OCI-LY7 (cell line): ENCODE data around the gene BTBD9. TPM values are rescaled to one million over a fixed set of nuclear protein-coding genes. Genes with fewer than 3 reads are reported as not detected.

Experiments
- BruUV-seq: library from RNA; stranded (reverse); fragments of 400-500 nt; replicated peaks from 2 replicates; lab custom pipeline; 2021; lab: Mats Ljungman, UMichigan
- CTCF ChIA-PET: fragments of 300-600 bp; sonication (Branson Sonifier 250); formaldehyde crosslinking; loops from one replicate; lab custom pipeline; 2022; ENCODE audit warnings: antibody characterized with exemption; ENCODE audit not compliant: unreplicated experiment; lab: Charles Lee
- POLR2A ChIA-PET: fragments of 300-600 bp; sonication (Branson Sonifier 250); formaldehyde crosslinking; loops from one replicate; lab custom pipeline; 2022; ENCODE audit warnings: antibody characterized with exemption; lab: Charles Lee
- DNase-seq: peaks from one replicate; pipeline ENCODE4 v3.0.0-alpha.2; 2015; ENCODE audit warnings: low spot score
- H2AFZ ChIP-seq: fragments of 200-600 bp; sonication (generic), shearing (Covaris generic); 2 replicates; pipeline ENCODE4 v1.6.1; 2014; ENCODE audit warnings: mild to moderate bottlenecking, antibody characterized with exemption, low read length, moderate library complexity
- H3K27ac ChIP-seq: fragments of 200-600 bp; sonication (generic); 2 replicates; pipeline ENCODE4 v1.5.1; 2014; ENCODE audit warnings: mixed run types, low read depth, mild to moderate bottlenecking, moderate library complexity, low read length, inconsistent platforms; ENCODE audit not compliant: poor library complexity, severe bottlenecking
- H3K36me3 ChIP-seq: fragments of 200-600 bp; sonication (generic); 2 replicates; pipeline ENCODE4 v1.6.1; 2014; ENCODE audit warnings: mild to moderate bottlenecking, antibody characterized with exemption, low read length, moderate library complexity, mixed read lengths; ENCODE audit not compliant: insufficient read depth
- H3K4me1 ChIP-seq: fragments of 200-600 bp; sonication (generic); 2 replicates; pipeline ENCODE4 v1.5.1; 2014; ENCODE audit warnings: mild to moderate bottlenecking, low read length; ENCODE audit not compliant: insufficient read depth, poor library complexity, severe bottlenecking
- H3K4me2 ChIP-seq: fragments of 200-600 bp; sonication (generic); 2 replicates; pipeline ENCODE4 v1.6.1; 2014; ENCODE audit warnings: mild to moderate bottlenecking, low read length
- H3K4me3 ChIP-seq: fragments of 200-600 bp; sonication (generic); 2 replicates; pipeline ENCODE4 v1.5.1; 2014; ENCODE audit warnings: mild to moderate bottlenecking, low read depth, low read length; ENCODE audit not compliant: poor library complexity, severe bottlenecking
- H3K79me2 ChIP-seq: fragments of 200-600 bp; sonication (generic); 2 replicates; pipeline ENCODE4 v1.6.1; 2016; ENCODE audit warnings: low read depth, mild to moderate bottlenecking, low read length, moderate library complexity, mixed read lengths; ENCODE audit not compliant: insufficient read depth
- H3K9me2 ChIP-seq: fragments of 200-600 bp; sonication (generic); 2 replicates; pipeline ENCODE4 v1.6.1; 2016; ENCODE audit warnings: mild to moderate bottlenecking, low read length, mixed read lengths; ENCODE audit not compliant: insufficient read depth
- H3K9me3 ChIP-seq: fragments of 200-600 bp; sonication (generic); 2 replicates; pipeline ENCODE4 v1.6.1; 2014; ENCODE audit warnings: mild to moderate bottlenecking, mixed run types, low read length, mixed read lengths
- H4K20me1 ChIP-seq: fragments of 200-600 bp; sonication (generic); 2 replicates; pipeline ENCODE4 v1.6.1; 2014; ENCODE audit warnings: mild to moderate bottlenecking, antibody characterized with exemption, low read length, moderate library complexity, mixed read lengths; ENCODE audit not compliant: insufficient read depth
- CTCF ChIP-seq: fragments of 200-600 bp; sonication (generic); conservative IDR thresholded peaks from 2 replicates; pipeline ENCODE4 v1.5.1; 2014; ENCODE audit warnings: mild to moderate bottlenecking, antibody characterized with exemption, low read length, moderate library complexity, mixed read lengths
- EZH2phosphoT487 ChIP-seq: fragments of 200-600 bp; sonication (generic); IDR thresholded peaks from 2 replicates; pipeline ENCODE4 v1.6.1; 2018; ENCODE audit warnings: low read depth, borderline replicate concordance, mild to moderate bottlenecking, mixed run types, antibody characterized with exemption, low read length, moderate library complexity, mixed read lengths
- intact Hi-C: fragments of 100-400 bp; cut with micrococcal nuclease; formaldehyde crosslinking; loops from one replicate; pipeline ENCODE4 v1.10.0; 2022; ENCODE audit not compliant: unreplicated experiment
- total RNA-seq, 2 experiments: library from RNA; depleted of rRNA in 1 of 2; stranded (reverse); fragments of >200 nt in 1 of 2; shearing (Covaris generic) in 1 of 2; gene quantifications; 2 replicates each; pipeline ENCODE4 v1.2.3, GENCODE V29; 2014 to 2022

Gene BTBD9
- total RNA-seq, 2 experiments from 2014 or later: 5.9 to 7.3 TPM

- H3K9me2 ChIP-seq: no peaks in the 10 kb centered on the region
- intact Hi-C loops: no loop called here
- no peak for TF ChIP-seq CTCF
- TF ChIP-seq EZH2phosphoT487: no peak
- no peak overlapping the region for H3K4me3 ChIP-seq
- no peak for DNase-seq
- no peaks in the 10 kb centered on the region for H3K79me2 ChIP-seq
- H4K20me1 ChIP-seq: no peaks in the 10 kb centered on the region; the same call in 1 of the 2 replicates
- no peak overlapping the region for H2AFZ ChIP-seq
- H3K27ac ChIP-seq: no peak overlapping the region
- POLR2A ChIA-PET: interaction anchor here (0.6 to 1.1 kb wide), 5 partner anchors 21 to 672 kb away, joined by 3 to 5 read pairs (median 4); no protein-coding TSS in a partner anchor
- CTCF ChIA-PET: no interaction called here
- BruUV-seq: no TSS peak
- H3K4me1 ChIP-seq: peaks cover 6% of the 10 kb centered on the region
- no peaks in the 10 kb centered on the region for H3K36me3 ChIP-seq
- no peak overlapping the region for H3K4me2 ChIP-seq
- no peaks in the 10 kb centered on the region for H3K9me3 ChIP-seq
Observed at GRCh38 chr6:38155621-38156204, 484.0 kb downstream of the BTBD9 start.

GRCh38 chr6:38155144-38155543 is 484.6 kb downstream of the BTBD9 start:
- intact Hi-C loops: no loop called here
- BruUV-seq: no TSS peak
- Histone ChIP-seq H3K27ac (no peak overlapping the region), H3K36me3 (no peaks in the 10 kb centered on the region), H3K4me1 (peaks cover 6% of the 10 kb centered on the region), H4K20me1 (no peaks in the 10 kb centered on the region; the same call in 1 of the 2 replicates), H3K4me3 (no peak overlapping the region), H3K79me2 (no peaks in the 10 kb centered on the region), H3K4me2 (no peak overlapping the region), H3K9me3 (no peaks in the 10 kb centered on the region), H3K9me2 (no peaks in the 10 kb centered on the region), H2AFZ (no peak overlapping the region)
- DNase-seq: no peak
- ChIA-PET POLR2A (no interaction called here), CTCF (no interaction called here)
- TF ChIP-seq CTCF: no peak
- no peak for TF ChIP-seq EZH2phosphoT487

- no peak for DNase-seq
- no peaks in the 10 kb centered on the region; the same call in 1 of the 2 replicates for H4K20me1 ChIP-seq
- CTCF ChIA-PET: interaction anchor here (0.6 kb wide), 1 partner anchor 444 kb away, joined by 3 read pairs; no protein-coding TSS in a partner anchor
- H3K36me3 ChIP-seq: no peaks in the 10 kb centered on the region
- no peak overlapping the region for H3K27ac ChIP-seq
- no peaks in the 10 kb centered on the region for H3K9me2 ChIP-seq
- intact Hi-C loops: no loop called here
- BruUV-seq: no TSS peak
- POLR2A ChIA-PET: interaction anchor here (1.0 kb wide), 1 partner anchor 322 kb away, joined by 3 read pairs; no protein-coding TSS in a partner anchor
- no peak overlapping the region for H3K4me2 ChIP-seq
- H3K4me3 ChIP-seq: no peak overlapping the region
- peaks cover 6% of the 10 kb centered on the region for H3K4me1 ChIP-seq
- no peaks in the 10 kb centered on the region for H3K9me3 ChIP-seq
- H3K79me2 ChIP-seq: no peaks in the 10 kb centered on the region
- no peak overlapping the region for H2AFZ ChIP-seq
- TF ChIP-seq EZH2phosphoT487 (no peak), CTCF (no peak)
Observed at GRCh38 chr6:38154731-38155130, 485.0 kb downstream of the BTBD9 start.
